Measurements from ENCODE around the gene P2RX5. TPM values are rescaled to one million over a fixed set of nuclear protein-coding genes. Genes with fewer than 3 reads are reported as not detected.

The P2RX5 gene
- total and polyA plus RNA-seq, 4 donors, result 6.0 to 16.8 (median 10.4) TPM

- H3K27me3 ChIP-seq (ENCODE audit: control insufficient read depth, insufficient read depth, low read length), result no peaks in the 10 kb centered on the region
- H3K9me3 ChIP-seq (ENCODE audit: control insufficient read depth, insufficient read depth, low read length), result no peaks in the 10 kb centered on the region
- no peak overlapping the region for H3K27ac ChIP-seq (ENCODE audit: low read depth, low read length)
- peak in 2 of 6 donors; percentile 69 to 84 for DNase-seq (ENCODE audit: low read depth in 4 of 6, low spot score in 6 of 6)
- WGBS (ENCODE audit: insufficient coverage), result 57% methylated on average over 20 of the region's 20 CpGs
- H3K36me3 ChIP-seq (ENCODE audit: control insufficient read depth, insufficient read depth, low read length), result peaks cover 50% of the 10 kb centered on the region
- no peak overlapping the region for H3K4me3 ChIP-seq (ENCODE audit: low read depth, low read length)
- peaks cover 5% of the 10 kb centered on the region for H3K4me1 ChIP-seq (ENCODE audit: control insufficient read depth, insufficient read depth, low read length)
Observed at GRCh38 chr17:3647769-3648555, 48.0 kb downstream of the P2RX5 start.

- no peaks in the 10 kb centered on the region for H3K9me3 ChIP-seq (ENCODE audit: control insufficient read depth, insufficient read depth, low read length)
- H3K27me3 ChIP-seq (ENCODE audit: control insufficient read depth, insufficient read depth, low read length), result no peaks in the 10 kb centered on the region
- DNase-seq (ENCODE audit: low read depth in 4 of 6, low spot score in 6 of 6), result no peak
- H3K27ac ChIP-seq (ENCODE audit: low read depth, low read length), result no peak overlapping the region
- peaks cover 5% of the 10 kb centered on the region for H3K4me1 ChIP-seq (ENCODE audit: control insufficient read depth, insufficient read depth, low read length)
- peaks cover 56% of the 10 kb centered on the region for H3K36me3 ChIP-seq (ENCODE audit: control insufficient read depth, insufficient read depth, low read length)
- no peak overlapping the region for H3K4me3 ChIP-seq (ENCODE audit: low read depth, low read length)
- WGBS (ENCODE audit: insufficient coverage), result 82% methylated on average over 12 of the region's 12 CpGs
Observed at GRCh38 chr17:3647251-3647650, 48.7 kb downstream of the P2RX5 start.

DNA sequence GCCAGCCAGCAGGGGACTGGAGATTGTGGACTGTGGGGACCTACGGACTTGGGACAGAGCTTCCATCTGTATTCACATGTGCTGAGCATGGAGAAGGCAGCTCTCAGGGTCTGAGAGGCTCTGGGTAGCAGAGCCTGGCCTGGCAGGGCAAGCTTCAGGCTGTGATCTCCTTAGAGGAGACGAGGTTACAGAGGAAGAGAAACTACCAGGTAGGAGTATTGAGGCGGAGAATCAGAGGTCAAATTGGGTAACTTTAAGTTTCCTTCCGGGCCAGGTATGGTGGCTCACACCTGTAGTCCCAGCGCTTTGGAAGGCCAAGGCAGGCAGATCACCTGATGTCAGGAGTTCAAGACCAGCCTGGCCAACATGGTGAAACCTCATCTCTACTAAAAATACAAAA lies 50.6 kb downstream of the P2RX5 start:
- H3K9me3 ChIP-seq (ENCODE audit: control insufficient read depth, insufficient read depth, low read length), result no peaks in the 10 kb centered on the region
- 78% methylated on average over 5 of the region's 5 CpGs for WGBS (ENCODE audit: insufficient coverage)

DNA sequence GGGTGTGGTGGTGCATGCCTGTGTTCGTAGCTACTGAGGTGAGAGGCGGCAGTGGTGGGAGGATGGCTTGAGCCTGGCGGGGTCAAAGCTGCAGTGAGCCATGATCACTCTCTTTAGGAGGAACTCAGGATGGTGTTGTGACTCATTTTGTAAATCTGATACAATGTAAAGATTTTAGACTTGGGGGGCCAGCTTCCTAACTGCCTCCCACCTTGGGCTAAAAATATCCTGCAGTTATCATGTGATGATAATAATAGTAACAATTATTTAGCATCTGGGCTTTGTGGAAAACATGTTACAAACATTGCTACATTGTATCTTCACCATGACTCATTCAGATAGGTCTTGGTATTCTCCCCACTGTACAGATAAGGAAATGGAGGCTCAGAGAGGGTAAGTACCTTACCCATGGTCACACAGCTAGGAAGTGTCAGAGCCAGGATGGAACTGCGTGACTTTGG lies 52.0 kb downstream of the P2RX5 start:
- no peak overlapping the region for H3K27ac ChIP-seq (ENCODE audit: low read depth, low read length)
- H3K36me3 ChIP-seq (ENCODE audit: control insufficient read depth, insufficient read depth, low read length), result peaks cover 59% of the 10 kb centered on the region
- no peak overlapping the region for H3K4me3 ChIP-seq (ENCODE audit: low read depth, low read length)
- WGBS (ENCODE audit: insufficient coverage), result 100% methylated on average over 3 of the region's 4 CpGs
- H3K9me3 ChIP-seq (ENCODE audit: control insufficient read depth, insufficient read depth, low read length), result no peaks in the 10 kb centered on the region
- DNase-seq (ENCODE audit: low read depth in 4 of 6, low spot score in 6 of 6), result no peak
- no peaks in the 10 kb centered on the region for H3K27me3 ChIP-seq (ENCODE audit: control insufficient read depth, insufficient read depth, low read length)
- H3K4me1 ChIP-seq (ENCODE audit: control insufficient read depth, insufficient read depth, low read length), result peaks cover 5% of the 10 kb centered on the region

More for the DNA sequence above, 50.6 kb downstream of the P2RX5 start:
- Histone ChIP-seq H3K4me3 (ENCODE audit: low read depth, low read length) (no peak overlapping the region), H3K36me3 (ENCODE audit: control insufficient read depth, insufficient read depth, low read length) (peaks cover 60% of the 10 kb centered on the region), H3K27me3 (ENCODE audit: control insufficient read depth, insufficient read depth, low read length) (no peaks in the 10 kb centered on the region), H3K27ac (ENCODE audit: low read depth, low read length) (no peak overlapping the region), H3K4me1 (ENCODE audit: control insufficient read depth, insufficient read depth, low read length) (peaks cover 5% of the 10 kb centered on the region)
- DNase-seq (ENCODE audit: low read depth in 4 of 6, low spot score in 6 of 6), result no peak

GRCh38 chr17:3641717-3642486 lies 54.1 kb downstream of the P2RX5 start:
- peaks cover 10% of the 10 kb centered on the region for H3K4me1 ChIP-seq (ENCODE audit: control insufficient read depth, insufficient read depth, low read length)
- H3K27ac ChIP-seq (ENCODE audit: low read depth, low read length), result no peak overlapping the region
- no peaks in the 10 kb centered on the region for H3K27me3 ChIP-seq (ENCODE audit: control insufficient read depth, insufficient read depth, low read length)
- 91% methylated on average over 10 of the region's 19 CpGs for WGBS (ENCODE audit: insufficient coverage)
- no peak overlapping the region for H3K4me3 ChIP-seq (ENCODE audit: low read depth, low read length)
- H3K9me3 ChIP-seq (ENCODE audit: control insufficient read depth, insufficient read depth, low read length), result no peaks in the 10 kb centered on the region
- peaks cover 45% of the 10 kb centered on the region for H3K36me3 ChIP-seq (ENCODE audit: control insufficient read depth, insufficient read depth, low read length)
- no peak for DNase-seq (ENCODE audit: low read depth in 4 of 6, low spot score in 6 of 6)

- Histone ChIP-seq H3K36me3 (ENCODE audit: control insufficient read depth, insufficient read depth, low read length) (peaks cover 40% of the 10 kb centered on the region), H3K27ac (ENCODE audit: low read depth, low read length) (no peak overlapping the region)
- WGBS (ENCODE audit: insufficient coverage), result 60% methylated on average over 2 of the region's 3 CpGs
Observed at GRCh38 chr17:3641014-3641413, 54.9 kb downstream of the P2RX5 start.

GRCh38 chr17:3639981-3640596 lies 55.9 kb downstream of the P2RX5 start:
- H3K36me3 ChIP-seq (ENCODE audit: control insufficient read depth, insufficient read depth, low read length), result peaks cover 33% of the 10 kb centered on the region
- 63% methylated on average over 6 of the region's 7 CpGs for WGBS (ENCODE audit: insufficient coverage)
- no peaks in the 10 kb centered on the region for H3K9me3 ChIP-seq (ENCODE audit: control insufficient read depth, insufficient read depth, low read length)
- DNase-seq (ENCODE audit: low read depth in 4 of 6, low spot score in 6 of 6), result no peak
- H3K27ac ChIP-seq (ENCODE audit: low read depth, low read length), result no peak overlapping the region
- peaks cover 18% of the 10 kb centered on the region for H3K4me1 ChIP-seq (ENCODE audit: control insufficient read depth, insufficient read depth, low read length)
- H3K27me3 ChIP-seq (ENCODE audit: control insufficient read depth, insufficient read depth, low read length), result no peaks in the 10 kb centered on the region
- H3K4me3 ChIP-seq (ENCODE audit: low read depth, low read length), result no peak overlapping the region

More at GRCh38 chr17:3641014-3641413, 54.9 kb downstream of the P2RX5 start:
- peaks cover 11% of the 10 kb centered on the region for H3K4me1 ChIP-seq (ENCODE audit: control insufficient read depth, insufficient read depth, low read length)
- no peak for DNase-seq (ENCODE audit: low read depth in 4 of 6, low spot score in 6 of 6)
- H3K9me3 ChIP-seq (ENCODE audit: control insufficient read depth, insufficient read depth, low read length), result no peaks in the 10 kb centered on the region
- no peak overlapping the region for H3K4me3 ChIP-seq (ENCODE audit: low read depth, low read length)
- H3K27me3 ChIP-seq (ENCODE audit: control insufficient read depth, insufficient read depth, low read length), result no peaks in the 10 kb centered on the region

- Histone ChIP-seq H3K27ac (ENCODE audit: low read depth, low read length) (peak overlapping the region; percentile 99), H3K36me3 (ENCODE audit: control insufficient read depth, insufficient read depth, low read length) (peaks cover 28% of the 10 kb centered on the region), H3K9me3 (ENCODE audit: control insufficient read depth, insufficient read depth, low read length) (no peaks in the 10 kb centered on the region), H3K4me3 (ENCODE audit: low read depth, low read length) (peak overlapping the region; percentile 86), H3K4me1 (ENCODE audit: control insufficient read depth, insufficient read depth, low read length) (peaks cover 22% of the 10 kb centered on the region), H3K27me3 (ENCODE audit: control insufficient read depth, insufficient read depth, low read length) (no peaks in the 10 kb centered on the region)
- under 1% methylated on average over 28 of the region's 31 CpGs for WGBS (ENCODE audit: insufficient coverage)
- peak in 1 of 6 donors; percentile 19 for DNase-seq (ENCODE audit: low read depth in 4 of 6, low spot score in 6 of 6)
Observed at GRCh38 chr17:3636908-3637373, 59.0 kb downstream of the P2RX5 start.

DNA sequence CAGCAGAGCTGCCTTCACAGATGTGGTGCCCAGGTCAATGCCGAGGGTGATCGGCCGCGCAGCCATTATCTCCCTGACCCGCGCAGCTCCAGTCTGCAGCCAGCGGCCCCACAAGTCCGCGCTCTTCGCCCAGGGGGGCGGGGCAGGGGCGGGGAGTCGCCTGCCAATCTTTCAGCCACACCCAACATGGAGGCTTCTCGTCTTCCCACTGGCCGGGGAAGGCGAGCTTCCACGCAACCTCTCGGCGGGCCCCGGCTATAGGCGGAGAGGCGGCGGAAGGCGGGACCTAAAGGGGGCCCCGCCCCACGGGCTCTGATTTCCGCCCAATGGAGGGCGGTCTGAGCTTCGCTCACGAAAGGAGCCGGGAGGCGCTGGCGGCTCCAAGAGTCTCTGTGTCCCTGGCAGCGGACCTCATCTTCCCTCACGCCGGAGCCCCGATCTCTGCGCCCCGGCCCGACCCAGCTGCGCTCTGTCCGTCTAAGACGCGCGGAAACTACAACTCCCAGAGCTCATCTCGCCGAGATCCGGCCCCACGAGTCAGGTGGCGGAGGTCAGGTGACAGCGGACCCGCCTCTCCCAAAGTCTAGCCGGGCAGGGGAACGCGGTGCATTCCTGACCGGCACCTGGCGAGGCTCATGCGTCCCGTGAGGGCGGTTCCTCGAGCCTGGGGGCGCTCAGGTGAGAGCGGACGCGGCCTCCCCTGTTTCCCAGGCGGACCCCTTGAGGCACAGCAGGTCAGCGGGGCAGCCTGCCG lies 59.6 kb downstream of the P2RX5 start, which contains the start of the genes CTNS and SHPK:
TSS of gene CTNS (plus strand) at position 607 of the 754 bp plus-strand sequence. CDS start 3,447 bp downstream, outside the sequence.
TSS of gene SHPK (minus strand) at position 97 of the 754 bp plus-strand sequence. CDS start at position 66, 31 bp downstream.
- Histone ChIP-seq H3K4me1 (ENCODE audit: control insufficient read depth, insufficient read depth, low read length) (peaks cover 22% of the 10 kb centered on the region), H3K36me3 (ENCODE audit: control insufficient read depth, insufficient read depth, low read length) (peaks cover 27% of the 10 kb centered on the region), H3K27ac (ENCODE audit: low read depth, low read length) (peak within 1 kb of the TSS; percentile 99), H3K27me3 (ENCODE audit: control insufficient read depth, insufficient read depth, low read length) (no peaks in the 10 kb centered on the region), H3K4me3 (ENCODE audit: low read depth, low read length) (peak within 1 kb of the TSS; percentile 86), H3K9me3 (ENCODE audit: control insufficient read depth, insufficient read depth, low read length) (no peaks in the 10 kb centered on the region)
- peak; percentile 87 to 99 (median 92) for DNase-seq (ENCODE audit: low read depth in 4 of 6, low spot score in 6 of 6)
- WGBS (ENCODE audit: insufficient coverage), result under 1% methylated on average over 68 of the region's 68 CpGs
